ENCODE results near the gene NSMCE1. TPM values are rescaled to one million over a fixed set of nuclear protein-coding genes. Genes with fewer than 3 reads are reported as not detected.

The NSMCE1 gene
- 97.7 and 113 TPM in 2 replicates for total RNA-seq (ENCODE audit: low replicate concordance)

DNA sequence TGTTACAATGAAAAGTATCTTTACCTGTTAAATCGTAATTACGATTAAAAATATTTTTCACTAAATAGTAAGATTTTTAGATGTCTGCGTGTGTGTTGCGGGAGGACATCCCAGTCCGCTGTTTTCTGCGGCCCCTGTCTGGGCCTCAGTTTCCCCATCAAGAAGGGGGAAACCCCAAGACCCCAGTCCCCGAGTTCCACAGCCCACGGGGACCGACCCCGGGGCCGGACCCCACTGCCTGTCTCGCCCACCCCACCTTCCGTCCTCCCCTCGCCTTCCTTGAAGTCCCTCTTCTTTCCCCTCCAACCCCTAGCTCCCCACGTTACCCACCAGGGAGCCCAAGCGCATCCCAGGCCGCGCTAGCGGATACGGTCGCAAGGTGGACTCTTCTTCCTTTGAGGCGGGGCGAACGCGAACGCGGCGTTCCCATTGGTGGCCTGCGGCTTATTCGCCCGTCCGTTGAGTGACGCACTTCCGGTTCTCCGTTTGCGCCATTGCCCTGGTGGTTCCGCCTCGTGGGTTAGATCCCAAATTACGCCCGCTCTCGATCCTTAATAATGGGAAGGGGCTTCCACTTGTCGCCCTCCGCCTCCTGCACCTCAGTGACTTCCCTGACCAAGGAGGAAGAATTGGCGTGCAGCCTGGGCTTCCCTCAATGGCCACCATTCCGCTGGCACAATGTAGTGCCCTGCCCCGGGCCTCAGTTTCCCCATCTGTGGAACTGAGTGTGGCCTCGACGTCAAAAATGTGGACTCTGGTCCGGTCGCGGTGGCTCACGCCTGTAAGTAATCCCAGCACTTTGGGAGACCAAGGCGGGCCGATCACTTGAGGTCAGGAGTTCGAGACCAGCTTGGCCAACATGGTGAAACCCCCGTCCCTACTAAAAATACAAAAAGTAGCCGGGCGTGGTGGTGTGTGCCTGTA lies at the start of gene NSMCE1:
Gene NSMCE1, minus strand, starts transcription at position 397 of the 924 bp plus-strand sequence. CDS start 11,202 bp downstream, outside the sequence.
- H3K4me3 ChIP-seq (ENCODE audit: low read depth, low read length), result peak within 1 kb of the TSS; percentile 91
- peak; percentile 97 for DNase-seq (ENCODE audit: low read depth)
- peak; percentile 41 for TF ChIP-seq CTCF (IDR thresholded peaks at IDR 0.05; ENCODE audit: insufficient read depth, low read length)

- DNase-seq (ENCODE audit: low read depth), result peak; percentile 31
- no peak for TF ChIP-seq CTCF (IDR thresholded peaks at IDR 0.05; ENCODE audit: insufficient read depth, low read length)
- no peak overlapping the region for H3K4me3 ChIP-seq (ENCODE audit: low read depth, low read length)
Measured at GRCh38 chr16:27317738-27318391, 49.3 kb upstream of the NSMCE1 start.

DNA sequence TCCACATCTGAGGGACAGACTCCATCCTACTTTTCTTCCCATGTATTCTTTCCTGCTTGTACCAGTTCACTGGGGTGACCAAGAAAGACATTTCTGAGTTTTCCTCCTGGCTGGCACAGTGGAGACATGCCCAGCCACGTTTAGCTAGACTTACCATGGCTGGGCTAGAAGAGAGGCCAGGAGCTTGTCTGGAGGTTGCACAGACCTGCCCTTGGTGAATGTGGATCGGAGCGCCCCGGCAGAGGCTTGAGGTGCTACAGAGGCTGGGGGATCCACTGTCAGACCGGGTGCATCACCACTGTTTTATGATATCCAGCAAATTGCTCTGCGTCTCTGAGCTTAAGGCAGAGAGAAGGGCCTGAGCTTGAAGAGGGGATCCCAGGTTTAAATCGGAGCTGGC lies 48.7 kb upstream of the NSMCE1 start:
- no peak for DNase-seq (ENCODE audit: low read depth)
- no peak overlapping the region for H3K4me3 ChIP-seq (ENCODE audit: low read depth, low read length)
- no peak for TF ChIP-seq CTCF (IDR thresholded peaks at IDR 0.05; ENCODE audit: insufficient read depth, low read length)

GRCh38 chr16:27316038-27316680 lies 47.6 kb upstream of the NSMCE1 start:
- TF ChIP-seq CTCF (IDR thresholded peaks at IDR 0.05; ENCODE audit: insufficient read depth, low read length), result no peak
- no peak overlapping the region for H3K4me3 ChIP-seq (ENCODE audit: low read depth, low read length)
- no peak for DNase-seq (ENCODE audit: low read depth)

- peak; percentile 35 for TF ChIP-seq CTCF (IDR thresholded peaks at IDR 0.05; ENCODE audit: insufficient read depth, low read length)
- peak overlapping the region; percentile 84 for H3K4me3 ChIP-seq (ENCODE audit: low read depth, low read length)
- DNase-seq (ENCODE audit: low read depth), result peak; percentile 93
Measured at GRCh38 chr16:27315333-27316037, 46.9 kb upstream of the NSMCE1 start.

GRCh38 chr16:27314986-27315332 lies 46.4 kb upstream of the NSMCE1 start:
- TF ChIP-seq CTCF (IDR thresholded peaks at IDR 0.05; ENCODE audit: insufficient read depth, low read length), result no peak
- DNase-seq (ENCODE audit: low read depth), result no peak

More at GRCh38 chr16:27314986-27315332, 46.4 kb upstream of the NSMCE1 start:
- peak overlapping the region; percentile 84 for H3K4me3 ChIP-seq (ENCODE audit: low read depth, low read length)

All from fibroblast of the aortic adventitia (primary cell).